ENCODE results near the gene NNAT. TPM values are rescaled to one million over a fixed set of nuclear protein-coding genes. Genes with fewer than 3 reads are reported as not detected.

Gene NNAT, protein sequence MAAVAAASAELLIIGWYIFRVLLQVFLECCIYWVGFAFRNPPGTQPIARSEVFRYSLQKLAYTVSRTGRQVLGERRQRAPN
- total RNA-seq (2.3 and 10.7 TPM in 2 replicates), polyA plus RNA-seq (32.9 and 37.7 TPM in 2 replicates), polyA minus RNA-seq (10.0 and 14.6 TPM in 2 replicates), Bru-seq, nascent RNA (not detected), BruChase-seq, experiment 1, labeled RNA remaining after a 6-hour chase (percentile 68 among the genes with signal in this experiment), BruChase-seq, experiment 2, labeled RNA remaining after a 2-hour chase (percentile 43 among the genes with signal in this experiment)
- 23.3 and 27.9 TPM in 2 replicates for polyA plus RNA-seq (2011; cell fraction: cytosol; rRNA removed)
- 8.7 and 10.4 TPM in 2 replicates for polyA plus RNA-seq (2011; cell fraction: nucleus; rRNA removed)
- 20.5 and 40.1 TPM in 2 replicates for polyA plus RNA-seq (2012)
- polyA minus RNA-seq (2011; cell fraction: cytosol; rRNA and poly(A)+ RNA removed): not detected
- 1.0 and 2.0 TPM in 2 replicates for polyA minus RNA-seq (2011; cell fraction: nucleus; rRNA and poly(A)+ RNA removed)
- long read RNA-seq, transcript NNAT-201 (3 exons, 1,297 nt): major isoform, 22 of 35 reads
- long read RNA-seq, transcript NNAT-202 (2 exons, 1,222 nt): minor isoform, 11 of 35 reads
- long read RNA-seq, partial matches to known transcripts: 1 of 35 reads
- long read RNA-seq, other reads (novel, unspliced or antisense): 1 of 35 reads

DNA sequence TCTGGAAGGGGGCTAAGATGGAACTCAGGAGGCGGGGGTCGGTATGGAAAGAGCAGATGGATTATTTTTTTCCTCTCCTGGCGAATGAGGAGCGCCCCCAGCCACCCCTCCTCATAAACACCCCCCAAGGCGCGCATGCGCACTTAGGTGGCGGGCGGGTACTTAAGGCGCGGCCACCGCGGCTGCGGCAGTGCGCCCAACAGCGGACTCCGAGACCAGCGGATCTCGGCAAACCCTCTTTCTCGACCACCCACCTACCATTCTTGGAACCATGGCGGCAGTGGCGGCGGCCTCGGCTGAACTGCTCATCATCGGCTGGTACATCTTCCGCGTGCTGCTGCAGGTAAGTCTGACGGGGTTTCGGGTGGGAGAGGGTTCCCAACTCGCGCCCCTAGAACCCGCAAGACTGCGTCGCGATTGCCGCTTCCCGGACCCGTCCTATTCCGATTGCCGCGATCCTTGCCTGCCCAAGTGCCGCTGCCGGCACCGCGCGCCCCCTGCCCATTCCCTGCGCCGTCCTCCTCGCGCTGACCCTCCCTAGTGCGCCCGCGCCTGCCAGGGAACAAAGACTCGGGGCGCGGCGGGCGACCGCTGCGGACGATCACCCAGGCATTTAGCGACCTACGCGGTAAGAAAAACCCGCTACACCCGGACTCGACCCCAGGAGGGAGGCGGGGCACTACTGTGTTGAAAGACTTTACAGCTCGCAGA lies at the start of gene NNAT:
NNAT (plus strand) TSS at position 190 of the 711 bp plus-strand sequence; CDS start at position 272, 82 bp downstream.
- no peak within 1 kb of the TSS for H2AFZ ChIP-seq (ENCODE audit: low read depth, low read length)
- H3K36me3 ChIP-seq (ENCODE audit: control insufficient read depth in 2 of 2, extremely low read depth in 1 of 2, insufficient read depth in 2 of 2, low read length in 2 of 2): peaks cover 0 to 16% of the 10 kb centered on the region in 2 experiments

More for the DNA sequence above, at the start of gene NNAT:
- intact Hi-C loops (cut with micrococcal nuclease) (no loop called here), dilution Hi-C loops (cut with MboI; ENCODE audit: extremely low pct_ligation_motif_present, low sequenced_read_pairs) (loop anchor here (25.0 kb wide), 1 partner anchor 259 kb away; the partner anchor contains the start of gene GHRH)
- no peak for FAIRE-seq
- no peak within 1 kb of the TSS for H3K27ac ChIP-seq (ENCODE audit: insufficient read depth, low read depth, low read length)
- H3K4me1 ChIP-seq (ENCODE audit: control insufficient read depth, extremely low read depth, insufficient read depth, low read length): peaks cover 42% of the 10 kb centered on the region
- peak within 1 kb of the TSS; percentile 14 to 53 (median 41) for H3K4me3 ChIP-seq (replicated peaks in 1 of 3; ENCODE audit: insufficient read depth in 1 of 3, low read depth in 1 of 3, low read length in 3 of 3)
- TF ChIP-seq MYC (IDR thresholded peaks at IDR 0.05; ENCODE audit: low read depth, low read length) (no peak), POLR2A (IDR thresholded peaks at IDR 0.05; ENCODE audit: low read depth, low read length) (no peak), FOS (IDR thresholded peaks at IDR 0.05; ENCODE audit: borderline replicate concordance, insufficient read depth, low read length) (no peak), CTCF (IDR thresholded peaks at IDR 0.05; ENCODE audit: extremely low read depth in 1 of 2, insufficient read depth in 1 of 2, low read depth in 1 of 2, low read length in 2 of 2) (no peak)
- H4K20me1 ChIP-seq (replicated peaks; ENCODE audit: control insufficient read depth, extremely low read depth, insufficient read depth, low read length): peaks cover 3% of the 10 kb centered on the region
- no peak for DNase-seq (ENCODE audit: low read depth, low spot score)
- no TSS peak for BruUV-seq (replicated peaks)
- H3K9me3 ChIP-seq (replicated peaks; ENCODE audit: control insufficient read depth, insufficient read depth, low read length): no peaks in the 10 kb centered on the region
- peaks cover 73% of the 10 kb centered on the region for H3K79me2 ChIP-seq (ENCODE audit: control insufficient read depth, insufficient read depth, low read length)
- no peaks in the 10 kb centered on the region for H3K9me1 ChIP-seq (replicated peaks; ENCODE audit: control insufficient read depth, extremely low read depth, insufficient read depth, low read length)
- CTCF ChIA-PET: no interaction called here
- POLR2A ChIA-PET: no interaction called here
- H3K4me2 ChIP-seq (ENCODE audit: insufficient read depth, low read length): peak within 1 kb of the TSS; percentile 56
- H3K27me3 ChIP-seq (ENCODE audit: control insufficient read depth in 2 of 2, insufficient read depth in 2 of 2, low read length in 2 of 2): no peaks in the 10 kb centered on the region
- H3K9ac ChIP-seq (replicated peaks; ENCODE audit: extremely low read depth, insufficient read depth, low read length): no peak within 1 kb of the TSS

All from endothelial cell of umbilical vein (primary cell).